ENCODE data around the gene RRAS2.

RRAS2 gene

GRCh38 chr11:14335712-14336111 is 23.3 kb downstream of the RRAS2 start:
- no peak for DNase-seq

DNA sequence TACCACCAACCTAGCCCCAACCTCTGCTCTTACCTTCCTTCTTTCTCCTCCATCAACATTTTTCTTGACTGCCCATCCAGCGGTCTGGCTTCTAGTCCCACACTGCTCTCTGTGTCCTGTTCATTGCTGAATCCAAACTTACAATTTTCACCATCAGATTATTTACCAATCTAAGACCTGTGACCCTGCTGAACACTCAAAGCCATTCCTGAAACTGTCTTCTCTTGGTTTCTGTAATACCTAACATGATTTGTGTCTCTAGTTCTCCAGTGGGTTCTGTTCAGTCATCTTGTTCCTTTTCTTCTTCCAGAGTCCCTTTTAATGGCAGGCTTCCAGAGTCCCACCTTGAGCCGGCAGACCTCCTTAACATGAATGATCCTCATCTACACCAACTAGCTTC is 24.1 kb downstream of the RRAS2 start:
- DNase-seq: no peak

DNA sequence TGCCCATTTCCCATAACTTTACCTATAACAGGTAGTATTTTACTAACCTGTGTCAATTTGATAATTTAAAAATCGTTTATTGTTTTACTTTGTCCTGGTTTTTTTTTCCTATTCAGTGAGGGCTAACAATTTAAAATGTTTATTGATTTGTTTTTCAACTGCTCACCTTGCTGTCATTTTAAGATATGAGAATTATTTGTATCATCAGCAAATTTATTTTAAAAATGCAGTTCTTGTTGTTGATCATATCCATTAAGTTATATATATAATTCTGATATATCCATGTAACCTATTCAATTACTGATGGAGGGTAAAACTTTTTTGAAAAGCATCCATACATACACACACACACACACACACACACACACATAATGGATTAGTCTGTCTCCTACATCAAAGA is 24.8 kb downstream of the RRAS2 start:
- DNase-seq: no peak

GRCh38 chr11:14331476-14332136 is 27.4 kb downstream of the RRAS2 start:
- no peak for DNase-seq

GRCh38 chr11:14330881-14331280 is 28.1 kb downstream of the RRAS2 start:
- no peak for DNase-seq

GRCh38 chr11:14329702-14330101 is 29.3 kb downstream of the RRAS2 start:
- DNase-seq: no peak

DNA sequence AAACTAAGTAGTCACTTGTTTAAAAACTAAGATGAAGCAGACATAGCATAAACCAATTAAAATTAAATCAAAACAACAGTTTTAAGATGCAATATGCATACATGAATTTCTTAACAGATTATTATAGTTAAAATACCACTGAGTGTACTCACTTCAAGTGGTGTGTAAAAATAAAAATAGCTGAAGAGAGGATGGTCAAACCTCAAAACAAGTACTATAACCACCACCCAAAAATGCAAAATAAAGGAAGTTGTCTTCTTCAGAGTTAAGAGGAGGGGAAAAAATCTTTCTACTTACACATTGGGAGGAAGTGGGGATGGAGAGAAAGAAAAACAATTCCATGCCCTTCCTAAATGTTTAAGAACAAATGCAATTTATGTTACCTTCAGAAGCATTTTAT is 31.9 kb downstream of the RRAS2 start:
- no peak for DNase-seq

DNA sequence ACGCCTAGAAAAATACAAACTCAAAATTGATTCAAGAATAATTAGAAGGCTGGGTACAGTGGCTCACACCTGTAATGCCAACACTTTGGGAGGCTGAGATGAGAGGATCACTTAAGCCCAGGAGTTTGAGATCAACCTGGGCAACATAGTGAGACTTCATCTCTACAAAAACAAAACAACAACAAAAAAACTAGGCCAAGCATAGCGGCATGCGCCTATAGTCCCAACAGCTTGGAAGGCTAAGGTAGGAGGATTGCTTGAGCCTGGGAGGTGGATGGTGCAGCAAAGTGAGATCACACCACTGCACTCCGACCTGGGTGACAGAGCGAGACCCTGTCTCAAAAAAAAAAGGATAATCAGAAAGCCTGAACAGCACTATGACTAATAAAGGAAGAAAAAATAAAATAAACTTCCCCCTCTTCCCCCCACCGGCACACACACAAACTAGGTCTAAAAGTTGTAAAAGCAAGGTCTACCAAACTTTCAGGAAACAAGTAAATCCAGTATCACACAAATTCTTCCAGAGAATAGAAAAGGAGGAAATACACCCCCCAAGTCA is 35.8 kb downstream of the RRAS2 start:
- DNase-seq: no peak

DNA sequence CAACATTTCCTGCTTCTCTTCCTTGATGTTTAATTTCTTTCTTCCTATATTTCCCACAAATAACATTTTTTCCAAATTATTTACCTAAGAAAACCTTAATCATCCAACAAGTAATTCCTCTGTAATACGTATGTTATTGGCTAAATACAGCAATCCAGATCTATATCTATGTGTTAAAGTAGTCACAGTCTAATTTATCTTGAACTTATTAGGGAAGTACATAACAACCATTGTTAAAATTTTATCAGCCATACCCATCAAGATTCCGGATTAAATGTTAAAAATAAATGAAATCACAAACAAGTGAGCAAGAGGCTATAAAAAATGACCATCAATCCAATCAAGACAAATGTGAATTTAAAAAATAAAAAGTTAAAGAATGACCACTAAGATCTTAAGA is 36.5 kb downstream of the RRAS2 start:
- no peak for DNase-seq

DNA sequence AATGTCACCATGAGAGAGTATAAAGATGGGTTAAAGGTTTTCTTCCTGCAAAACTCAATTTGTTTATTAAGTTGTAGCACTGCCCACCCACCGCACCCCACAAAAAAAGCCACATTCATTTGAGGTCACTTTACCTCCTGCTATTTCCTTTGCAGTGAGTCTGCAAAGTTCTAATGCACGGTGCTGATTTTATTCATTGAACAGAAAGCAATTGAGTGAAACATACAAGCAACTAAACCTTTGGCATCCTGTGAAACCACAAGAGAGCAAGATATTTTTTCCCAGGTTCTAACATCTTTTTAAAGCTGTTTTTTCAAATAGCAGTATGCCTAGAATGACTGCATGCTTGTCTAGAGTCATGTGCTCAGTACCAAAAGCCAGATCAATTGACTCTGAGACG is 39.0 kb downstream of the RRAS2 start:
- DNase-seq: peak; percentile 31

DNA sequence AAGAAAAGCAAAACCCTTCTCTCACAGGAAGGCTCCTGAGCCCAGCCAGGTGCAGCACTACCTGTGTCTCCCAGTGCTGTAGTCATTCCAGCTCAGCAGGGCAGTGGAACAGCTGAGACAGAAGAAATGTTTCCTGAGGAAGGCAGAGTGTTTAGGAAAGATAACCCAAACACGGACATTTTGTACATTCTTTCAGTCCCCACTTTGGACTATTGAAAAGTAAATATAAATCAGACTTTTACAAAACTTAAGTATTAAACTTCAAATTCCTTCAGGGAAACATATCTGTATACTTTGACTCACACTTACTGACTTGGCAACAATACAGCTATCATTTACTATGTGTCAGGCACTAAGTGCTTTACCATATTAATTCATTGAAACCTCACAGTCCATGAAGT is 40.4 kb downstream of the RRAS2 start:
- DNase-seq: peak; percentile 27

DNA sequence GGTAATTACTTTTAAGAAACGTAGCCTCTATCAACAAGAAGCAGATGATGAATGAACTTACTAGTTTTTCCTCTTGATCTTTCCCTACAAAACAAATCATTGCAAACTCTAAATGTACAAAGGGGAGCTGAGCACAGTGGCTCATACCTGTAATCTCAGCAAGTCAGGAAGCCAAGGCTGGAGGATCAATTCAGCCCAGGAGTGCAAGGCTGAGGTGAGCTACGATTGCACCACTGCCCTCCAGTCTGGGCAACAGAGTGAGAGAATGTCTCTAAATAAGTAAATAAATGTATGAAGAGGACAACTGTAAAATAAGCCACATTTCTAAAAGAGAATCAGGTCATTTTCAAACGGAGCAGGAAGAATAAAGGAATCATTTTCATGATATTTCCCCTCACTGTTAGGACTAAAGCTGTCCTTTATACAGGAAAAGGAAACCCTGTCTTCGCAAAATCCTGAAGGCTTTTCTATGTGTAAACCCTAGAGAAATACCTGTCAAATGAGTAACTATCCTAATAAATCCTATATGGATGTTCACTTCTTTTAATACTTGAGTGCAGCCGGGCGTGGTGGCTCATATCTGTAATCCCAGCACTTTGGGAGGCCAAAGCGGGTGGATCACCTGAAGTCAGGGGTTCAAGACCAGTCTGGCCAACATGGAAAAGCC is 41.2 kb downstream of the RRAS2 start:
- DNase-seq: no peak

DNA sequence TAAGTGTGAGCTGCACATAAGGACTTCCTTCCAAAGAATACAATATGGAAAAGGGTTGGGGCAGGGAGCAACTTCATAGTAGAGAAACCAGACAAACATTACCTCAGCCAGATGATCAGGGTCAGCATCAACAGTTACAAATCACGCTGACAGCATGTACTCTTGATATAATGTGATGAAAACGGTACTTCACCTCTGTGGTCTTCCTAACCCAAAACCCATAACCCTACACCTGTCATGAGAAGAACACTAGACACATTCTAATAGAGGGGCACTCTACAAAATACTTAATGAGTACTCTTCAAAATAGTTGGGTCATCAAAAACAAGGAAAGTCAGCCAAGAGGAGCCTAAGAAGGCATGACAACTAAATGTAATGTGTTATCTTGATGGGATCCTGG is 43.9 kb downstream of the RRAS2 start:
- DNase-seq: no peak

- no peak for DNase-seq
These were observed 44.9 kb downstream of the RRAS2 start for GRCh38 chr11:14314127-14314526.

DNA sequence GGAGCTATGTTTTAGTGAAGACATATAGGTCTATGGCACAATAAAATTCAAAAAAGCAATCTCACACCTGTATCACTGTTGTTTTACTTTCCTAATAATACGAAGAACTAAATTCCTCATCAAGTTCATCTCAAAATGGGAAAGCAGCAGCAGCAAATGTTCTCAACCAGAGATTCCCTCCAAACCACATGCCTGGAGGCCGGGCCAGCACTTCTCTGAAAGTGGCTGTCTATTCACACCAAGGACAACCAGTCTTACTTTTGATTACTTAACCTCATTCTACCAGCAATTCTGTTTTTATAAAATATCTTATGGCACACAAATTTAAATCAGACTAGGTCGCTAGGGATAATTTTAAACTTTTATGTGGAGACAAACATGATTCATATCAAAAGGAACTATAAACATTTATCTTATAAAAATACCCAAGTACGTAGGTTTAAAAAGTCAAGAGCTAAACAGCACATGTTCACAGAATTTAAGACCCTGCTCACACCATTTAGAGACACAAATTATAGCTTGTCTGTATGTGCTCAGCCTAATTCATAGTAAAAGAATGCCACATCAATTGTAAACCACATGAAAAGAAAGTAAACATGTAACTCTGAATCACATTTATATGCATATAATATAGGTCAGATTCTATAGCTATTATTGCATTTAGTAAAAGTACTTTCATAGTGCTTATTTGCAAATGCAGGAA is 46.1 kb downstream of the RRAS2 start:
- DNase-seq: peak; percentile 69

GRCh38 chr11:14310679-14311078 is 48.3 kb downstream of the RRAS2 start:
- peak; percentile 36 for DNase-seq

DNA sequence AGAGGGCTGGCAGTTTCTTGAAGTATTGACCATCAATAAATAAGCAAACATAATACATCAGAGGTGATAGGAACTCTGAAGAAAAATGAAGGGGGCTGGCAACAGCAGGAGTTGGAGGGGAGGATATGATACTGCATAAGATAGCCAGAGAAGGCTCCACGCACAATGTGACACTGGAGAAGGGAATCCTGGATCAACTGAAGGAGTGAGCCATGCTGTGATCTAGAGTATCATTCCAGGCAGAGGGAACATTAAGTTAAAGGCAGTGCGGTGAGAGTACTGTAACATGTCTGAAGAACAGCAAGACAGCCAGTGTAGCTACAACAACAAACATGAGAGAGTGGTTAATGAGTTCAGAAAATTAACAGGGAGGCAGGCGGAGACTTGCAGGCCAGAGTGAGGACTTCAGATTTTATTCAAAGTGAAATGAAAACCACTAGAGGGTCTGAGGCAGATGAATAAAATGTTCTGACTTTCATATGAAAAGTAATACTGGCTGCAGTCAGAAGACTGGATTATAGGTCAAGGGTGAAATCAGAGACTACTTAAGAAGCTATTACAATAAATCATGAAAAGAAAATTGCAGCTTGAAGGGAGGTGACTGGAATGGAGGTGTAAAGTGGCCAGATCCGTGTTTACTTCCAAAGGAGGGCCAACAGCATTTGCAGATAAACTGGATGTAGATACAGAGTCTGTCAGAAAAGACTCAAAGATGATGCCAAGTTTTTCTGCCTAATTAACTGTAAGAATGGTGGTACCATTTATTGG is 49.4 kb downstream of the RRAS2 start:
- DNase-seq: no peak

- DNase-seq: no peak
These were observed 50.0 kb downstream of the RRAS2 start for GRCh38 chr11:14308897-14309387.

DNA sequence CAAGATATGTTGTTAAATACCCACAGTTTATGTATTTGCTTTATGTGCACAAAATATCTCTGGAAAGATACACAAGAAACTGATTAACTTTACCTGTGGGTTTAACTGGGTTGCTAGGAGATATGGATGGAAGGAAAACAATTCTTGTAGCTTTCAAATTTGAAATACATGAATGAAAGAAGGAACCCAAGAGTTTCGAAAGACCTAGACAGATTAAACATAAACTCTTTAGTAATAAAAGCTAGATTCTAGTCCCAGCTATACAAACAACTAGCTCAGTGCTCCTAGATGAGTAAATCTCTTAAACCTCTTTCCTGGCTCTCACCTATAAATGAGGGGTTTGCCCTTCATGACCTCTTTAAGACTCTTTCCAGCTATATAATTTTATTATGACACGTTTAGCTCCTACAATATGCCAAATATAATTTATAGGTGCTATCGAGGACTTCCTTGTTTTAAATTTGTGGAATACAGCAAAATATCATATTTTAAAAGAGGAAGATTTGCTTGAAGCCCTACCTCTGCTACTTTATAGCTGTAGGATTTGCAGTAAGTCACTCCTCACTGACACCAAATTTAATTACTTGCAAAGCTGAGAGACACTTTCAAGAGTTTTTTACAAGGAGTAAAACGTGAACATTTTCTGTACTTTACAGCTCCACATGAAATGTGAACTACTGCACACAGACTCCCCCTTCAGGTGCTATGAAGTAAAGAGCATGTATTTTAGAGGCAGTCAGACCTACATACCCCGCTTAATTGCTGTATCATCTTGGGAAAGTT is 50.7 kb downstream of the RRAS2 start:
- DNase-seq: peak; percentile 49

DNA sequence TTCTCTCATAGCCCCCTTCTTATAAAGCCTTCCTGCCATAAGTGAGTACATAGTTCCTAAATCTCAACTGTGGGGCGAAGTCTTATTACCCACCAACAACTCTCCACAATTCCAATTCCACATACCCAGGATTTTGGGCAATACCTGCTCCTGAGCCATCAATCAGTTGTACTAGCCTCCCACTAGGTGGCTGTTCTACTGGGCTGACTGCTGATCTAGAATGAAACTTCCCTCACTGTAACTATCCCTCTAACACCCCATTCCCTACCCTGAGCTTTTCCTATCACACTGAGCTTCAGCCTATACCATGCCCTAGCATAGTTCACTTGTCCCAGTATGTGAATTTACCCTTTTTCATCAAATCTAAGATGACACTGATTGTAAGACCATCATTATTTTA is 52.5 kb downstream of the RRAS2 start:
- DNase-seq: no peak

DNA sequence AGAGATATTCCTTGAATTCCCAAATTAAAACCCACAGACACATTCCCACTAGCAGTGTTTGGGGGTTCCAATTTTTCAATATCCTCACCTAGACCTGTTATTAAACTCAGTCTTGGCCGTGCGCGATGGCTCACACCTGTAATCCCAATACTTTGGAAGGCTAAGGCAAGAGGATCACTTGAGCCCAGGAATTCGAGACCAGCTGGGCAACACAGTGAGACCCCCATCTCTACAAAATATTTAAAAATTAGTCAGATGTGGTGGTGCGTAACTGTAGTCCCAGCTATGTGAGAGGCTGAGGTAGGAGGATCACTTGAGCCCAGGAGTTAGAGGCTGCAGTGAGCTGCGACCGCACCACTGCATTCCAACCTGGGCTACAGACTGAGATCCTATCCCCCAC is 53.3 kb downstream of the RRAS2 start:
- DNase-seq: no peak

DNA sequence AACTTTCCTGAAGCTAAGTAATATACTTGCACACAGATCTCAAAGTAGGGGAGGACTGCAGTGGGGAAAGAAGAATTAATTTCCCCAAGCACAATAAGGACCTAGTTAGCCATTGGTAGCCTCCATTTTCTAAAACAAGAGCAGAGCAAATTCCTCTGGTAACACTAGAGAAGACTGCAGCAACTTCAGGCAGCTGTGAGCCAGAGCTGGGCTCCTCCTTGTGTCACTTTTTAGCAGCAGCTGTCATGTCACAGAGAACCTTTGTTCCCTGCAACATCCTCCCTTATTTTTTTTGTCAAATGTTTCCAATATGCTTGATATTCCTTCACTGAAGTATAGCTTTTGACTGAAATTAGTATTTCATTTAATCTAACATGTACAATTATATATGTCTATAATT is 54.4 kb downstream of the RRAS2 start:
- no peak for DNase-seq
